Measurements from ENCODE around the gene GNAS.

GNAS gene

GRCh38 chr20:58853976-58854637, 1.6 kb downstream of the GNAS start:
- Histone ChIP-seq H3K9me3 (ENCODE audit: insufficient read depth, low read depth, low read length) (no peaks in the 10 kb centered on the region; the same call in 1 of the 2 replicates), H3K79me2 (ENCODE audit: insufficient read depth, low read length) (no peaks in the 10 kb centered on the region), H3K27me3 (ENCODE audit: insufficient read depth, low read length, poor library complexity, severe bottlenecking) (no peaks in the 10 kb centered on the region)

GRCh38 chr20:58854638-58855471, 2.3 kb downstream of the GNAS start:
- Histone ChIP-seq H2AFZ (ENCODE audit: low read length) (no peak overlapping the region), H3K27me3 (ENCODE audit: insufficient read depth, low read length, poor library complexity, severe bottlenecking) (no peaks in the 10 kb centered on the region), H3K36me3 (ENCODE audit: insufficient read depth, low read length) (no peaks in the 10 kb centered on the region), H3K9me3 (ENCODE audit: insufficient read depth, low read depth, low read length) (no peaks in the 10 kb centered on the region; the same call in 1 of the 2 replicates), H3K9ac (ENCODE audit: low read depth, low read length, poor library complexity, severe bottlenecking) (no peak overlapping the region), H3K4me1 (ENCODE audit: insufficient read depth, low read length, poor library complexity, severe bottlenecking) (no peaks in the 10 kb centered on the region), H3K79me2 (ENCODE audit: insufficient read depth, low read length) (no peaks in the 10 kb centered on the region), H3K4me2 (ENCODE audit: low read depth, low read length, poor library complexity, severe bottlenecking) (no peak overlapping the region), H3K4me3 (ENCODE audit: low read length, poor library complexity, severe bottlenecking) (no peak overlapping the region), H4K20me1 (ENCODE audit: insufficient read depth, low read length, poor library complexity, severe bottlenecking) (no peaks in the 10 kb centered on the region), H3K9me2 (replicated peaks; ENCODE audit: low read depth, low read length) (no peaks in the 10 kb centered on the region), H3F3A (ENCODE audit: low read depth) (no peaks in the 10 kb centered on the region)
- TF ChIP-seq EZH2phosphoT487 (IDR thresholded peaks at IDR 0.05; ENCODE audit: borderline replicate concordance) (no peak), CTCF (conservative IDR thresholded peaks at IDR 0.05; ENCODE audit: low read length) (no peak)

More at GRCh38 chr20:58853976-58854637, 1.6 kb downstream of the GNAS start:
- H3K36me3 ChIP-seq (ENCODE audit: insufficient read depth, low read length), result no peaks in the 10 kb centered on the region
- no peak overlapping the region for H2AFZ ChIP-seq (ENCODE audit: low read length)
- TF ChIP-seq EZH2phosphoT487 (IDR thresholded peaks at IDR 0.05; ENCODE audit: borderline replicate concordance) (no peak), CTCF (conservative IDR thresholded peaks at IDR 0.05; ENCODE audit: low read length) (no peak)
- no peak overlapping the region for H3K4me2 ChIP-seq (ENCODE audit: low read depth, low read length, poor library complexity, severe bottlenecking)
- H3K9me2 ChIP-seq (replicated peaks; ENCODE audit: low read depth, low read length), result no peaks in the 10 kb centered on the region
- H3F3A ChIP-seq (ENCODE audit: low read depth), result no peaks in the 10 kb centered on the region
- no peak overlapping the region for H3K9ac ChIP-seq (ENCODE audit: low read depth, low read length, poor library complexity, severe bottlenecking)
- no peaks in the 10 kb centered on the region for H4K20me1 ChIP-seq (ENCODE audit: insufficient read depth, low read length, poor library complexity, severe bottlenecking)
- no peak overlapping the region for H3K4me3 ChIP-seq (ENCODE audit: low read length, poor library complexity, severe bottlenecking)
- H3K4me1 ChIP-seq (ENCODE audit: insufficient read depth, low read length, poor library complexity, severe bottlenecking), result no peaks in the 10 kb centered on the region

GRCh38 chr20:58855506-58856389, 3.2 kb downstream of the GNAS start:
- no peaks in the 10 kb centered on the region for H3K27me3 ChIP-seq (ENCODE audit: insufficient read depth, low read length, poor library complexity, severe bottlenecking)

More at GRCh38 chr20:58855506-58856389, 3.2 kb downstream of the GNAS start:
- no peaks in the 10 kb centered on the region for H3K4me1 ChIP-seq (ENCODE audit: insufficient read depth, low read length, poor library complexity, severe bottlenecking)
- no peak overlapping the region for H2AFZ ChIP-seq (ENCODE audit: low read length)
- H3K36me3 ChIP-seq (ENCODE audit: insufficient read depth, low read length), result no peaks in the 10 kb centered on the region
- H3K4me2 ChIP-seq (ENCODE audit: low read depth, low read length, poor library complexity, severe bottlenecking), result no peak overlapping the region
- no peak overlapping the region for H3K4me3 ChIP-seq (ENCODE audit: low read length, poor library complexity, severe bottlenecking)
- TF ChIP-seq CTCF (conservative IDR thresholded peaks at IDR 0.05; ENCODE audit: low read length) (no peak), EZH2phosphoT487 (IDR thresholded peaks at IDR 0.05; ENCODE audit: borderline replicate concordance) (no peak)
- no peaks in the 10 kb centered on the region; the same call in 1 of the 2 replicates for H3K9me3 ChIP-seq (ENCODE audit: insufficient read depth, low read depth, low read length)
- no peaks in the 10 kb centered on the region for H4K20me1 ChIP-seq (ENCODE audit: insufficient read depth, low read length, poor library complexity, severe bottlenecking)
- H3K9ac ChIP-seq (ENCODE audit: low read depth, low read length, poor library complexity, severe bottlenecking), result no peak overlapping the region
- no peaks in the 10 kb centered on the region for H3K9me2 ChIP-seq (replicated peaks; ENCODE audit: low read depth, low read length)
- H3K79me2 ChIP-seq (ENCODE audit: insufficient read depth, low read length), result no peaks in the 10 kb centered on the region
- H3F3A ChIP-seq (ENCODE audit: low read depth), result no peaks in the 10 kb centered on the region
